CD4-positive, alpha-beta T cell treated with Interleukin-6 at 100 ng/mL for 8 hours (primary cell): ENCODE data around the gene NINL.

Experiments
- DNase-seq: peaks from one replicate; pipeline ENCODE4 v3.0.0-alpha.2; 2020; ENCODE audit warnings: mixed read lengths, low spot score

The NINL gene

GRCh38 chr20:25500880-25501351, 84.4 kb downstream of the NINL start:
- no peak for DNase-seq

- no peak for DNase-seq
These were observed 85.4 kb downstream of the NINL start for GRCh38 chr20:25499855-25500434.

- DNase-seq: no peak
These were observed 86.3 kb downstream of the NINL start for GRCh38 chr20:25499031-25499430.

GRCh38 chr20:25498280-25498606, 87.1 kb downstream of the NINL start:
- no peak for DNase-seq

GRCh38 chr20:25497586-25498279, 87.6 kb downstream of the NINL start:
- DNase-seq: no peak

- no peak for DNase-seq
These were observed 88.3 kb downstream of the NINL start for GRCh38 chr20:25496968-25497401.

GRCh38 chr20:25496165-25496967, 89.0 kb downstream of the NINL start:
- no peak for DNase-seq

- DNase-seq: no peak
These were observed 90.0 kb downstream of the NINL start for GRCh38 chr20:25495189-25495824.

GRCh38 chr20:25494506-25495188, 90.7 kb downstream of the NINL start:
- DNase-seq: no peak

GRCh38 chr20:25493748-25494505, 91.4 kb downstream of the NINL start:
- no peak for DNase-seq

GRCh38 chr20:25493137-25493536, 92.2 kb downstream of the NINL start:
- DNase-seq: no peak

GRCh38 chr20:25491446-25492038, 93.8 kb downstream of the NINL start:
- DNase-seq: no peak

- no peak for DNase-seq
These were observed 94.5 kb downstream of the NINL start for GRCh38 chr20:25490656-25491445.

GRCh38 chr20:25489221-25489871, 96.0 kb downstream of the NINL start:
- DNase-seq: no peak

GRCh38 chr20:25487975-25488374, 97.4 kb downstream of the NINL start:
- DNase-seq: no peak

- DNase-seq: no peak
These were observed 98.0 kb downstream of the NINL start for GRCh38 chr20:25487306-25487705.

GRCh38 chr20:25486377-25486776, 99.0 kb downstream of the NINL start:
- DNase-seq: no peak

GRCh38 chr20:25485872-25486271, 99.5 kb downstream of the NINL start:
- no peak for DNase-seq

GRCh38 chr20:25484911-25485511, 100.3 kb downstream of the NINL start:
- no peak for DNase-seq
